Measurements from ENCODE around the gene MCF2L. TPM values are rescaled to one million over a fixed set of nuclear protein-coding genes. Genes with fewer than 3 reads are reported as not detected.

Gene MCF2L
- total and polyA plus RNA-seq, 2 experiments from 2014 or later = 4.8 to 25.6 TPM

- TF ChIP-seq ZNF114 (CRISPR knock-in tag; IDR thresholded peaks at IDR 0.05) (no peak), CREB1 (CRISPR knock-in tag; IDR thresholded peaks at IDR 0.05; ENCODE audit: low read depth) (no peak), STAT1 (IDR thresholded peaks at IDR 0.05; ENCODE audit: unreplicated experiment) (no peak), POLR2AphosphoS5 (IDR thresholded peaks at IDR 0.05; ENCODE audit: low read depth) (no peak), ZNF331 (CRISPR knock-in tag; IDR thresholded peaks at IDR 0.05; ENCODE audit: low read depth) (no peak), NANOG (IDR thresholded peaks at IDR 0.05; ENCODE audit: borderline replicate concordance) (no peak), JUNB (IDR thresholded peaks at IDR 0.05; ENCODE audit: unreplicated experiment) (no peak), EZH2 (IDR thresholded peaks at IDR 0.05; ENCODE audit: low read depth, unreplicated experiment) (no peak), EZH2phosphoT487 (IDR thresholded peaks at IDR 0.05; ENCODE audit: unreplicated experiment) (no peak)
- no peak overlapping the region for H3K4me3 Mint-ChIP-seq
- no peak overlapping the region for H2AFZ ChIP-seq
- H3K9me2 ChIP-seq (ENCODE audit: insufficient read depth) = no peaks in the 10 kb centered on the region
- no peaks in the 10 kb centered on the region for H3K4me1 ChIP-seq (ENCODE audit: insufficient read depth)
- H4K20me1 ChIP-seq (replicated peaks; ENCODE audit: insufficient read depth) = no peaks in the 10 kb centered on the region
- no peak overlapping the region for H3K4me2 ChIP-seq
- H3K36me3 ChIP-seq (ENCODE audit: insufficient read depth) = no peaks in the 10 kb centered on the region
- ATAC-seq (no peak), DNase-seq (ENCODE audit: low spot score) (no peak)
- peaks cover 15% of the 10 kb centered on the region for H3K9me3 Mint-ChIP-seq
- H3F3A ChIP-seq (replicated peaks; ENCODE audit: low read depth) = 0 out of 2 replicates have a peak, but pooled peaks cover 7% of the 10 kb centered on the region
- no peaks in the 10 kb centered on the region for H3K27me3 ChIP-seq (ENCODE audit: insufficient read depth)
- peaks cover 4% of the 10 kb centered on the region; the same call in 2 of the 3 replicates for H3K4me1 Mint-ChIP-seq
- H3K27me3 Mint-ChIP-seq (ENCODE audit: insufficient read depth, low read depth, poor library complexity) = peaks cover 12% of the 10 kb centered on the region
- H3K4me3 ChIP-seq = no peak overlapping the region
- H3K79me2 ChIP-seq (replicated peaks; ENCODE audit: insufficient read depth) = no peaks in the 10 kb centered on the region
- no peak overlapping the region for H3K27ac Mint-ChIP-seq
- peaks cover 8% of the 10 kb centered on the region for H3K36me3 Mint-ChIP-seq (ENCODE audit: low read depth)
- H3K27ac ChIP-seq (ENCODE audit: low read depth) = no peak overlapping the region
Measured at GRCh38 chr13:113028336-113029060, 59.5 kb downstream of the MCF2L start.

GRCh38 chr13:113029061-113029445 lies 60.0 kb downstream of the MCF2L start:
- Histone ChIP-seq H3K27me3 (ENCODE audit: insufficient read depth) (no peaks in the 10 kb centered on the region), H4K20me1 (replicated peaks; ENCODE audit: insufficient read depth) (no peaks in the 10 kb centered on the region), H3K9me2 (ENCODE audit: insufficient read depth) (no peaks in the 10 kb centered on the region), H3F3A (replicated peaks; ENCODE audit: low read depth) (0 out of 2 replicates have a peak, but pooled peaks cover 4% of the 10 kb centered on the region), H3K4me2 (no peak overlapping the region), H3K79me2 (replicated peaks; ENCODE audit: insufficient read depth) (no peaks in the 10 kb centered on the region), H3K4me1 (ENCODE audit: insufficient read depth) (no peaks in the 10 kb centered on the region), H3K4me3 (no peak overlapping the region), H3K36me3 (ENCODE audit: insufficient read depth) (no peaks in the 10 kb centered on the region), H3K27ac (ENCODE audit: low read depth) (no peak overlapping the region), H2AFZ (no peak overlapping the region)
- no peak overlapping the region for H3K27ac Mint-ChIP-seq
- H3K27me3 Mint-ChIP-seq (ENCODE audit: insufficient read depth, low read depth, poor library complexity) = peaks cover 18% of the 10 kb centered on the region
- TF ChIP-seq NANOG (IDR thresholded peaks at IDR 0.05; ENCODE audit: borderline replicate concordance) (no peak), ZNF462 (CRISPR knock-in tag; IDR thresholded peaks at IDR 0.05) (no peak), ZNF114 (CRISPR knock-in tag; IDR thresholded peaks at IDR 0.05) (no peak)
- H3K4me3 Mint-ChIP-seq = no peak overlapping the region
- H3K36me3 Mint-ChIP-seq (ENCODE audit: low read depth) = peaks cover 8% of the 10 kb centered on the region
- no peaks in the 10 kb centered on the region for H3K4me1 Mint-ChIP-seq
- ATAC-seq (peak; percentile 18), DNase-seq (ENCODE audit: low spot score) (no peak)
- peaks cover 21% of the 10 kb centered on the region for H3K9me3 Mint-ChIP-seq
